HepG2 (cell line): ENCODE results near the gene NDRG3. TPM values are rescaled to one million over a fixed set of nuclear protein-coding genes. Genes with fewer than 3 reads are reported as not detected.

Experiments
- KAT8 ChIP-seq: IDR thresholded peaks from 2 replicates; pipeline ENCODE4 v1.6.1; 2016; ENCODE audit warnings: missing genetic modification reagents, missing compliant biosample characterization
- MTA3 ChIP-seq: sonication (generic); formaldehyde crosslinking; IDR thresholded peaks from 2 replicates; pipeline ENCODE4 v1.4.0; 2020; ENCODE audit warnings: missing genetic modification reagents
- PHF20 ChIP-seq: sonication (generic); formaldehyde crosslinking; IDR thresholded peaks from 2 replicates; pipeline ENCODE4 v1.5.0; 2020; ENCODE audit warnings: mild to moderate bottlenecking, missing genetic modification reagents
- PRDM4 ChIP-seq: sonication (generic); formaldehyde crosslinking; IDR thresholded peaks from 2 replicates; pipeline ENCODE4 v1.9.0; 2021; ENCODE audit warnings: missing genetic modification reagents, borderline replicate concordance
- SRY ChIP-seq: sonication (generic); formaldehyde crosslinking; IDR thresholded peaks from 2 replicates; pipeline ENCODE4 v1.8.0; 2022; ENCODE audit warnings: mild to moderate bottlenecking, missing genetic modification reagents
- ZBTB37 ChIP-seq: sonication (generic); formaldehyde crosslinking; IDR thresholded peaks from 2 replicates; pipeline ENCODE4 v1.4.0; 2020; ENCODE audit warnings: mild to moderate bottlenecking, missing genetic modification reagents
- ZNF225 ChIP-seq: sonication (generic); formaldehyde crosslinking; IDR thresholded peaks from 2 replicates; pipeline ENCODE4 v1.4.0; 2020; ENCODE audit warnings: mild to moderate bottlenecking, missing genetic modification reagents
- ZNF747 ChIP-seq: sonication (generic); formaldehyde crosslinking; IDR thresholded peaks from 2 replicates; pipeline ENCODE4 v1.8.1; 2023; ENCODE audit warnings: missing genetic modification reagents, mild to moderate bottlenecking, borderline replicate concordance
- ZNF75D ChIP-seq: sonication (generic); formaldehyde crosslinking; IDR thresholded peaks from 2 replicates; pipeline ENCODE4 v1.8.1; 2023; ENCODE audit warnings: missing genetic modification reagents, mild to moderate bottlenecking, borderline replicate concordance
- polyA plus RNA-seq, 8 experiments: library from polyadenylated mRNA; depleted of rRNA in 3 of 8; stranded (reverse) in 7 of 8; unstranded in 1 of 8; fragments of >200 nt; fragmentation: Illumina TruSeq in 4 of 8; extraction: Trizol in 4 of 8; gene quantifications; 2 replicates each; pipeline versions ENCODE4 v1.2.1 to v1.2.3, GENCODE V29; 2011 to 2016; ENCODE audit warnings: low read depth in 4 of 8, missing spikeins in 1 of 8, mixed read lengths in 1 of 8; ENCODE audit not compliant: insufficient read depth in 1 of 8
- total RNA-seq, 5 experiments: library from RNA; depleted of rRNA; stranded (reverse); fragments of >200 nt; fragmentation: Illumina TruSeq; extraction: Trizol; gene quantifications; 2 replicates each; pipeline ENCODE4 v1.2.3, GENCODE V29; 2016; ENCODE audit warnings: low read depth in 1 of 5
- TF ChIP-seq, protein P1 (sequence below): sonication (generic); formaldehyde crosslinking; IDR thresholded peaks from 2 replicates; pipeline ENCODE4 v1.4.0; 2020; ENCODE audit warnings: mild to moderate bottlenecking, missing genetic modification reagents
- TF ChIP-seq, protein P2 (sequence below): sonication (generic); formaldehyde crosslinking; conservative IDR thresholded peaks from 2 replicates; pipeline ENCODE4 v1.8.0; 2022; ENCODE audit warnings: mild to moderate bottlenecking, moderate library complexity, missing genetic modification reagents
- TF ChIP-seq, protein P3 (sequence below): sonication (generic); formaldehyde crosslinking; IDR thresholded peaks from 2 replicates; pipeline ENCODE4 v1.4.0; 2020; ENCODE audit warnings: mild to moderate bottlenecking, missing genetic modification reagents

NDRG3 gene
- total and polyA plus RNA-seq, 2 of the 13 experiments (the other 11 are each of a cell fraction or from before 2014, with no cell fraction given) = 36.0 to 40.5 TPM

DNA sequence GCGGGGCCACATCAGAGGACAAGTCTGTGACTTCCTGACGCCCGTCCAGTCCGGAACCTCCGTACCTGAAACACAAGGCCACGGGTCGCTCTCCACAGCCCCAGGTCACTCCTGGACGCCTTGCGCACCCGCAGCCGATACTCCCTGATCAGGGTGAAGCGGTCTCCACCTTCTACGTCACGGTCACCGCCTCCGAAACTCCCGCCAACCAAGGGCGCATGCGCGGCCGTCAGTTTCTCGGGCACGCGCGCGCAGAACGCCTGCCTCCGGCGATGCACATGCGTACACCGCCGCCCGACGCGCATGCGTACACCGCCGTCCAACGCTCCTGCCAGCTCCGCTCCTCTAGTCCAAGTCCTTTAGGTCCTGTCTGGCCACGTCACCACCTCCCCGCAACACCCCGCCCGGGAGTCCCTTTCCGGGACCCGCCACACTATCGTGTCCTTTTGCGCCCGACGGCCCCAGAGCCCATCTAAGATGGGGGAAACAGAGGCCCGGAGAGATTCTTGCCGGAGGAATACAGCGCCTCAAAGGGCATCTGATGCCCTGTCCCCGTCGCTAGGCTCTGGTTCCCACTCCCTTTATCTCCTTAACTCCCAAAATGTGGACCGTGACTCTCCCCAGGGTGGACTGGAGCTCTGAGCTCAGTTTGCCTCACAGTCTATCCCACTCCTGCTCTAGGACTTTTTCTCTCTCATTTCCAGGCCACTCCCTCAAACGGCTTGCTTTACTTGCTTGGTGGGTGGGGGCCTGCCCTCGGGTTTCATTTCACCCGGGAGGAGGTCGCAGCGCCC lies 27.9 kb upstream of the NDRG3 start, which contains the start of gene DSN1 (continued):
- TF ChIP-seq ZBTB37 (CRISPR knock-in tag) (no peak), ZNF225 (CRISPR knock-in tag) (peak; percentile 3; the same call in 1 of the 2 replicates), MTA3 (CRISPR knock-in tag) (no peak), PRDM4 (CRISPR knock-in tag) (no peak), KAT8 (peak; percentile 89), SRY (CRISPR knock-in tag) (peak; percentile 71), ZNF747 (CRISPR knock-in tag) (peak; percentile 77; the same call in 1 of the 2 replicates), ZNF75D (CRISPR knock-in tag) (no peak), PHF20 (CRISPR knock-in tag) (peak; percentile 89)
- TF ChIP-seq, protein P1, sequence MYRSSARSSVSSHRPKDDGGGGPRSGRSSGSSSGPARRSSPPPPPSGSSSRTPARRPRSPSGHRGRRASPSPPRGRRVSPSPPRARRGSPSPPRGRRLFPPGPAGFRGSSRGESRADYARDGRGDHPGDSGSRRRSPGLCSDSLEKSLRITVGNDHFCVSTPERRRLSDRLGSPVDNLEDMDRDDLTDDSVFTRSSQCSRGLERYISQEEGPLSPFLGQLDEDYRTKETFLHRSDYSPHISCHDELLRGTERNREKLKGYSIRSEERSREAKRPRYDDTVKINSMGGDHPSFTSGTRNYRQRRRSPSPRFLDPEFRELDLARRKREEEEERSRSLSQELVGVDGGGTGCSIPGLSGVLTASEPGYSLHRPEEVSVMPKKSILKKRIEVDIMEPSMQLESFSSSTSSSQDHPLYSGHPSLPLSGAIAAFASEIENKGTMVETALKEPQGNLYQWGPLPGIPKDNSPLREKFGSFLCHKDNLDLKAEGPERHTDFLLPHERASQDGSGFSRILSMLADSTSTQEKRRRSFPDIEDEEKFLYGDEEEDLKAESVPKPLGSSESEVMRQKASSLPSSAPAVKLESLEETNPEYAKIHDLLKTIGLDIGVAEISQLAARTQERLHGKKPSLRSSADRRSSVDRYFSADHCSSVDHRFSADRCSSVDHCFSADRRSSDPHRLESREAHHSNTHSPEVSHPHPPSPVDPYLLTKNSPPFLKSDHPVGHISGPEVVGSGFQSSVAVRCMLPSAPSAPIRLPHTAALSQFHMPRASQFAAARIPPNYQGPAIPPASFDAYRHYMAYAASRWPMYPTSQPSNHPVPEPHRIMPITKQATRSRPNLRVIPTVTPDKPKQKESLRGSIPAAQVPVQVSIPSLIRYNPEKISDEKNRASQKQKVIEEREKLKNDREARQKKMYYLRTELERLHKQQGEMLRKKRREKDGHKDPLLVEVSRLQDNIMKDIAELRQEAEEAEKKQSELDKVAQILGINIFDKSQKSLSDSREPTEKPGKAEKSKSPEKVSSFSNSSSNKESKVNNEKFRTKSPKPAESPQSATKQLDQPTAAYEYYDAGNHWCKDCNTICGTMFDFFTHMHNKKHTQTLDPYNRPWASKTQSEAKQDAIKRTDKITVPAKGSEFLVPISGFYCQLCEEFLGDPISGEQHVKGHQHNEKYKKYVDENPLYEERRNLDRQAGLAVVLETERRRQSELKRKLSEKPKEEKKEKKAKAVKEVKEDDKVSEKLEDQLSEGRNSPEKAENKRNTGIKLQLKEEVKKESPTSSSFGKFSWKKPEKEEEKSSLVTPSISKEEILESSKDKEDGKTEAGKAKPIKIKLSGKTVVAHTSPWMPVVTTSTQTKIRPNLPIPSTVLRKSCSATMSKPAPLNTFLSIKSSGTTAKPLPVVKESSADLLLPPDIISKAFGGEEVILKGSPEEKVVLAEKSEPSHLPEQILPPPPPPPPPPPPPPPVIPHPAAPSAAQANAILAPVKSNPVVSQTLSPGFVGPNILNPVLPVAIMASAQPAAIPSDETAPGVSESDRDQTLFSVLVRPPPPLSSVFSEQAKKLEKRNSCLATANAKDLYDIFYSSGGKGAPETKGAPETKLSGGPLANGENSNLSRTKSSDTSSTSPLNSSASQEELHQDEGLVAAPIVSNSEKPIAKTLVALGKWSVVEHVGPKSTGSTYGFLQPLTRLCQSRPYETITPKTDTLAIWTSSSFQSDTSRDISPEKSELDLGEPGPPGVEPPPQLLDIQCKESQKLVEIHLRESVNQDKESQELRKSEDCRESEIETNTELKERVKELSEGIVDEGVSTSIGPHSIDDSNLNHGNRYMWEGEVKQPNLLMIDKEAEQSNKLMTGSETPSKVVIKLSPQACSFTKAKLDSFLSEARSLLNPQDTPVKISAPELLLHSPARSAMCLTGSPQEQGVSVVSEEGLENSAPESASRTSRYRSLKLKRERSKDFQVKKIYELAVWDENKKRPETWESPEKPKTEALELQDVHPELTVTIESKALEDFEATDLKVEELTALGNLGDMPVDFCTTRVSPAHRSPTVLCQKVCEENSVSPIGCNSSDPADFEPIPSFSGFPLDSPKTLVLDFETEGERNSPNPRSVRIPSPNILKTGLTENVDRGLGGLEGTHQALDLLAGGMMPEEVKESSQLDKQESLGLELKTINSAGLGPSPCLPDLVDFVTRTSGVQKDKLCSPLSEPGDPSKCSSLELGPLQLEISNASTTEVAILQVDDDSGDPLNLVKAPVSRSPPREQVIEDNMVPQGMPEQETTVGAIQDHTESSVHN (CRISPR knock-in tag) = peak; percentile 88
- TF ChIP-seq, protein P2, sequence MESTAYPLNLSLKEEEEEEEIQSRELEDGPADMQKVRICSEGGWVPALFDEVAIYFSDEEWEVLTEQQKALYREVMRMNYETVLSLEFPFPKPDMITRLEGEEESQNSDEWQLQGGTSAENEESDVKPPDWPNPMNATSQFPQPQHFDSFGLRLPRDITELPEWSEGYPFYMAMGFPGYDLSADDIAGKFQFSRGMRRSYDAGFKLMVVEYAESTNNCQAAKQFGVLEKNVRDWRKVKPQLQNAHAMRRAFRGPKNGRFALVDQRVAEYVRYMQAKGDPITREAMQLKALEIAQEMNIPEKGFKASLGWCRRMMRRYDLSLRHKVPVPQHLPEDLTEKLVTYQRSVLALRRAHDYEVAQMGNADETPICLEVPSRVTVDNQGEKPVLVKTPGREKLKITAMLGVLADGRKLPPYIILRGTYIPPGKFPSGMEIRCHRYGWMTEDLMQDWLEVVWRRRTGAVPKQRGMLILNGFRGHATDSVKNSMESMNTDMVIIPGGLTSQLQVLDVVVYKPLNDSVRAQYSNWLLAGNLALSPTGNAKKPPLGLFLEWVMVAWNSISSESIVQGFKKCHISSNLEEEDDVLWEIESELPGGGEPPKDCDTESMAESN (CRISPR knock-in tag) = peak; percentile 90
- TF ChIP-seq, protein P3, sequence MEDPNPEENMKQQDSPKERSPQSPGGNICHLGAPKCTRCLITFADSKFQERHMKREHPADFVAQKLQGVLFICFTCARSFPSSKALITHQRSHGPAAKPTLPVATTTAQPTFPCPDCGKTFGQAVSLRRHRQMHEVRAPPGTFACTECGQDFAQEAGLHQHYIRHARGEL (CRISPR knock-in tag) = no peak
